ENCODE results near the gene SPECC1L.
"Not testable (repeated sequence)": the region's sequence is repeated elsewhere in the genome, so short reads cannot be mapped to it uniquely, and the experiment has no call there.

The SPECC1L gene

GRCh38 chr22:24247564-24248344 lies 22.9 kb upstream of the SPECC1L start:
- peak; percentile 36 for DNase-seq

- DNase-seq = not testable (repeated sequence)
Observed at GRCh38 chr22:24248611-24249010, 22.0 kb upstream of the SPECC1L start.

- not testable (repeated sequence) for DNase-seq
Observed at GRCh38 chr22:24249413-24249812, 21.2 kb upstream of the SPECC1L start.

GRCh38 chr22:24251286-24251685 lies 19.3 kb upstream of the SPECC1L start:
- not testable (repeated sequence) for DNase-seq

GRCh38 chr22:24253126-24253525 lies 17.5 kb upstream of the SPECC1L start:
- not testable (repeated sequence) for DNase-seq

- not testable (repeated sequence) for DNase-seq
Observed at GRCh38 chr22:24256136-24256535, 14.5 kb upstream of the SPECC1L start.

GRCh38 chr22:24256736-24257135 lies 13.9 kb upstream of the SPECC1L start:
- DNase-seq = not testable (repeated sequence)

GRCh38 chr22:24259459-24259858 lies 11.2 kb upstream of the SPECC1L start:
- peak; percentile 25 for DNase-seq

GRCh38 chr22:24262185-24262749 lies 8.4 kb upstream of the SPECC1L start:
- DNase-seq = not testable (repeated sequence)

- DNase-seq = not testable (repeated sequence)
Observed at GRCh38 chr22:24263479-24263878, 7.2 kb upstream of the SPECC1L start.

GRCh38 chr22:24264329-24264896 lies 6.2 kb upstream of the SPECC1L start:
- not testable (repeated sequence) for DNase-seq

- DNase-seq = no peak
Observed at GRCh38 chr22:24265734-24266133, 4.9 kb upstream of the SPECC1L start.

- not testable (repeated sequence) for DNase-seq
Observed at GRCh38 chr22:24266495-24266894, 4.1 kb upstream of the SPECC1L start.

- no peak for DNase-seq
Observed at GRCh38 chr22:24271386-24271854, 789 bp downstream of the SPECC1L start.

- not testable (repeated sequence) for DNase-seq
Observed at GRCh38 chr22:24273031-24273430, 2.4 kb downstream of the SPECC1L start.

GRCh38 chr22:24273906-24274305 lies 3.3 kb downstream of the SPECC1L start:
- DNase-seq = not testable (repeated sequence)

GRCh38 chr22:24274696-24275405 lies 4.2 kb downstream of the SPECC1L start:
- not testable (repeated sequence) for DNase-seq

- DNase-seq = not testable (repeated sequence)
Observed at GRCh38 chr22:24280363-24280762, 9.7 kb downstream of the SPECC1L start.

- no peak for DNase-seq
Observed at GRCh38 chr22:24282401-24282800, 11.8 kb downstream of the SPECC1L start.

GRCh38 chr22:24284747-24285203 lies 14.1 kb downstream of the SPECC1L start:
- no peak for DNase-seq

- DNase-seq = no peak
Observed at GRCh38 chr22:24285245-24285644, 14.6 kb downstream of the SPECC1L start.

- not testable (repeated sequence) for DNase-seq
Observed at GRCh38 chr22:24287212-24287611, 16.6 kb downstream of the SPECC1L start.

GRCh38 chr22:24287801-24288200 lies 17.2 kb downstream of the SPECC1L start:
- not testable (repeated sequence) for DNase-seq

Data from GF-D8 (cell line).